Loucy (cell line): ENCODE data around the gene P3H1.

Experiments used
- CTCF ChIP-seq: fragments of 200-600 bp; sonication (generic); conservative IDR thresholded peaks from 2 replicates; pipeline ENCODE4 v1.5.1; 2014; ENCODE audit warnings: mild to moderate bottlenecking, antibody characterized with exemption, low read length
- EZH2phosphoT487 ChIP-seq: fragments of 200-600 bp; IDR thresholded peaks from 2 replicates; pipeline ENCODE4 v1.6.1; 2018; ENCODE audit warnings: antibody characterized with exemption, mild to moderate bottlenecking, moderate library complexity, borderline replicate concordance

GRCh38 chr1:42735477-42736105 lies 31.2 kb downstream of the P3H1 start:
- no peak for TF ChIP-seq CTCF
- TF ChIP-seq EZH2phosphoT487 = no peak
